Stimulated activated CD4-positive, alpha-beta T cell treated with anti-CD3 and anti-CD28 coated beads, Interleukin-12 subunit alpha, Interleukin-12 subunit beta, amount 100 ng/mL, for 24 hours (primary cell): ENCODE measurements around the gene PPP2CA.
"Not testable (repeated sequence)": the region's sequence is repeated elsewhere in the genome, so short reads cannot be mapped to it uniquely, and the experiment has no call there.

Experiments
- DNase-seq, 2 experiments: peaks; one replicate each; pipeline ENCODE4 v3.0.0-alpha.2; 2020; ENCODE audit warnings: low read depth in 2 of 2

Gene PPP2CA

DNA sequence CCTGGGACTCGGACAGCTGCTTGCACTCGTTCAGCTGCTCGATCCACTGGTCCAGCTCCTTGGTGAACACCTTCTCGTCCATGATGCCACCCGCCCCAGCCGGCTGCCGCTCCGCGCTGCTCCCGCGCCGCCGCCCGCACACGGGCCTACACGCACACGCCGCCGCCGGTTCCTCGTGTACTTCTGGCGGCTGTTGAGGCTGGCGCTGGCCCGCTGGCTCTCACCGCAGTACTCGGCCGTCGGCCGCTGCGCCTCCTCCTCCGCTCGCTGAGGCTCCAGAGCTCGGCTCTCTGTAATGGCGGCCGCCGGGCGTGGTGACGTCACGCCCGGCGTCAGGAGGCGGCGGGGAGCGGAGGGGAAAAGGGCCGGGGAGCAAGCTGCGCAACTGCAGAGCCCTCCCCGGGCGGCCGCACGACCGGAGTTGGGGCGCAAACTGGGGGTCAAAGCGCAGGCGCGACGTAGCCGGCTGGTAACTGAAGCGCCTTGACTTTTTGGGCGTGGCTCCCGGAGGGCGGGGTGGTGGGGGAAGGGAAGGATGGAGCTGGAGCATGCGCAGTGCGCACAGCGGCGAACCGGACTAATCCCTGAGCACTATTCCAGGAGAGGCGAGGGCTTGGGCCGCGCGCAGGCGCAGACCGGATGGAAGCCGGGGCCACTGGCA, at the start of gene PPP2CA:
PPP2CA (minus strand) TSS at position 294 of the 661 bp plus-strand sequence; CDS start at position 82, 212 bp downstream.
- DNase-seq, result peak; percentile 98 to 100

- DNase-seq, result no peak
These were observed 47.9 kb upstream of the PPP2CA start for GRCh38 chr5:134273642-134274395.

DNA sequence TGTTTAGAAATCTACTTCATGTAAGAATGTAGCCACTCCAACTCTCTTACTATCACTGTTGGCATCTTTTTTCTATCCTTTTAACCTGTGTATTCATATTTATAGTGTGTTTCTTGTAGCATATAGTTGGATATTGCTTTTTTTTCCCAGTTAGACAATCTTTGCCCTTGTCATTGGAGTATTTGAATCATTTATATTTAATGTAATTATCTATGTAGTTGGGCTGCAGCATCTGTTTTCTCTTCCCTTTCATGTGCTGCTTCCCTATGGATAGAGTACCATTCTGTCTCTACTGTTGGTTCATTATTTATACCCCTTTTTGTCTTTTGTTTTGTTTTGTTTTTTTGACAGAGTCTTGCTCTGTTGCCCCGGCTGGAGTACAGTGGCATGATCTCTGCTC, 45.2 kb upstream of the PPP2CA start:
- no peak for DNase-seq

DNA sequence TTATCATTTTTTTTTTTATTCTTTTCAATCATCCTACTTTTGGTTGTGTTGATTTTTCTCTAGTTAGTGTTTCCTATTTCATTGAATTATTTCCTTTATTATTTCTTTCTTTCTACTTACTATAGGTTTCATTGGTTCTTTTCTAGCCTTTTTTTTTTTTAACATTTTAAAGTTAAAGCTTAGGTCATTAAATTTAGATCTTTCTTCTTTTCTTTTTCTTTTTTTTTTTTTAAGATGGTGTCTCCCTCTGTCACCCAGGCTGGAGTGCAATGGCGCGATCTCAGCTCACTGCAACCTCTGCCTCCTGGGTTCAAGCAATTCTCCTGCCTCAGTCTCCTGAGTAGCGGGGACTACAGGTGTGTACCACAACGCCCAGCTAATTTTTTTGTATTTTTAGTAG, 43.0 kb upstream of the PPP2CA start:
- no peak for DNase-seq

- no peak for DNase-seq
These were observed 42.2 kb upstream of the PPP2CA start for GRCh38 chr5:134268019-134268601.

- DNase-seq, result no peak
These were observed 41.6 kb upstream of the PPP2CA start for GRCh38 chr5:134267366-134268018.

DNA sequence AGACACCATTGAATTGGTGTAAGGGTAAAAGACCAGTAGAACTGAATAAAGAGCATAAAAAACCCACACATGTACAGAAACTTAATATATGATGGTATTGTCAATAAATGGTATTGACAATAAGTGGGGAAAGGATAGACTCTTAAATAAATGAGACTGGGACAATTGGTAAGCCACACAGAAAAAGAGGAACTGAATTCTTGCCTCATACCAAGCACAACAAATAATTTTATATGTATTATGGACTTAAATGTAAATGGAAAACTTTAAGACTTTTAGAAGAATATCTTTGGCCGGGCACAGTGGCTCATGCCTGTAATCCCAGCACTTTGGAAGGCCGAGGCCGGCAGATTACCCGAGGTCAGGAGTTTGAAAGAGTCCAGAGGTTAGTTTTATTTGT, 37.9 kb upstream of the PPP2CA start:
- no peak for DNase-seq

DNA sequence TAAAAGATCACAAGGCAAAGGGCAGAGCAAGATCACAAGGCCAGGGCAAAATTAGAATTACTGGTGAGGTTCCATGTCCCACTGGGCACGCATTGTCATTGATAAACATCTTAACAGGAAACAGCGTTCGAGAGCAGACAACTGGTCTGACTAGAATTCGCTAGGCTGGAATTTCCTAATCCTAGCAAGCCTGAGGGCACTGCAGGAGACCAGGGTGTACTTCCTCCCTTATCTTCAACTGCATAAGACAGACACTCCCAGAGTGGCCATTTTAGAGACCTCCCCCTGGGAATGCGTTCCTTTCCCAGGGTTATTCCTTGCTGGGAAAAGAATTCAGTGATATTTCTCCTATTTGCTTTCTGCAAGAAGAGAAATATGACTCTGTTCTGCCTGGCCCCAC, 36.8 kb upstream of the PPP2CA start:
- DNase-seq, result not testable (repeated sequence)

DNA sequence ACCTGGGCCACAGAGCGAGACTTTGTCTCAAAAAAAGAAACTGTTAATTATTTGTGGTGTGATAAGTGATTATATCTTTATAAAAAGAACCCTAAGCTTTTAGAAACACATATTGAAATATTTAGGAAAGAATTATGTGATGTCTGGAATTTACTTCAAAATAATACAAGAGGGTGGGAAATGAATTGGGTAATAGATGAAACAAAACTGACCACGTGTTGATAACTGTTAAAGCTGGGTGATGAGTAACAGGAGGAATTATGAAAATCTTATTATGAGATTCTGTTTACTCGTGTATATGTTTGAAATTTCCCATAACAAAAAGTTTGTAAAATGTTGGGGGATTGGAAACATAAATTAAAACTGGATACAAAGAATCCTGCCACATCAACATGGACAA, 33.0 kb upstream of the PPP2CA start:
- no peak for DNase-seq

- DNase-seq, result no peak
These were observed 31.3 kb upstream of the PPP2CA start for GRCh38 chr5:134257176-134257575.

GRCh38 chr5:134255418-134256150, 29.7 kb upstream of the PPP2CA start:
- DNase-seq, result no peak

DNA sequence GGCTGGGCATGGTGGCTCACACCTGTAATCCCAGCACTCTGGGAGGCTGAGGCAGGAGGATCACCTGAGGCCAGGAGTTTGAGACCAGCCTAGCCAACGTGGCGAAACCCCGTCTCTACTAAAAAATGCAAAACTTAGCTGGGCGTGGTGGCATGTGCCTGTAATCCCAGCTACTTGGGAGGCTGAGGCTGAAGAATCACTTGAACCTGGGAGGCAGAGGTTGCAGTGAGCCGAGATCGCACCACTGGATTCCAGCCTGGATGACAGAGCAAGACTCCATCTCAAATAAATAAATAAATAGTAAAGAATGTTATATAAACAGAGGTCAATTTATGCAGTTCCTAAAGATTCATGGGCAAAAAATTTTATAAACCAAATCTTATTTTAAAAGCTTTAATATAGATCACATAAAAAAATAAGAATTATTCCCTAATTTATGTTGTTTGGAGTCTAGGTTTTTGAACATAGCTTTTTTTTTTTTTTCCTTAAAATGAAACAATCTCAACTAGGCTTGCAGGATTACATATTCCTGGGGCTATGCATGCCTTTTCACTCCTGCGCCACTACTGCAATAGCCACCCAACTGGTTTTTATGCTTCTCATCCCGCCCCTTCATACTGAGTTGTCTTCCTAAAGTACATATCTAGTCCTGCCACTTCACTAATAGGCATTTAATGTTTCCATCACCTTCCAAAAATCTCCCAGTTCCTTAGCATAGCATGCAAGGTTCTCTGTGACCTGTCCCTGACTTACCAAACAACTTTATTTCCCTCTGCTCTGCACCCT, 27.7 kb upstream of the PPP2CA start:
- not testable (repeated sequence) for DNase-seq

DNA sequence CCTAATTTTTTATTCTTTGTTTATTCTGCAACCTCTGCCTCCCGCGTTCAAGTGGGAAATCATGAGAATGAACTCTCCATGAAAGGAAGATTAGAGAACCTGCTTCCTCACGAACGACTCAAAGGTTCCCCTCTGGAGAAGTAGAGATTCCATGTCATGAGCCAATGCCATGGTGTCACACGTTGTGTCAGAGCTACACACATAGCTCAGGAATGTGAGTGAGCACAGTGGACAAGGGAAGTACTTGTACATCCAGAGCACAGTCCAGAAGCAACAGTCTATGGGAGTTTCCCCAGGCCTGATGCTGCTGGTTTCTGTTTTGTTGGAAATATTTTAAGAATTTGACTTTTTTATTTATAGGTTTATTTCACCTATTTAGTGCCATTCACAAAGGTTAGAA, 26.8 kb upstream of the PPP2CA start:
- no peak for DNase-seq

GRCh38 chr5:134250949-134251348, 25.1 kb upstream of the PPP2CA start:
- no peak for DNase-seq

GRCh38 chr5:134249469-134250379, 23.9 kb upstream of the PPP2CA start:
- no peak for DNase-seq

- no peak for DNase-seq
These were observed 22.4 kb upstream of the PPP2CA start for GRCh38 chr5:134248256-134248655.

- DNase-seq, result no peak
These were observed 21.8 kb upstream of the PPP2CA start for GRCh38 chr5:134247428-134248224.

DNA sequence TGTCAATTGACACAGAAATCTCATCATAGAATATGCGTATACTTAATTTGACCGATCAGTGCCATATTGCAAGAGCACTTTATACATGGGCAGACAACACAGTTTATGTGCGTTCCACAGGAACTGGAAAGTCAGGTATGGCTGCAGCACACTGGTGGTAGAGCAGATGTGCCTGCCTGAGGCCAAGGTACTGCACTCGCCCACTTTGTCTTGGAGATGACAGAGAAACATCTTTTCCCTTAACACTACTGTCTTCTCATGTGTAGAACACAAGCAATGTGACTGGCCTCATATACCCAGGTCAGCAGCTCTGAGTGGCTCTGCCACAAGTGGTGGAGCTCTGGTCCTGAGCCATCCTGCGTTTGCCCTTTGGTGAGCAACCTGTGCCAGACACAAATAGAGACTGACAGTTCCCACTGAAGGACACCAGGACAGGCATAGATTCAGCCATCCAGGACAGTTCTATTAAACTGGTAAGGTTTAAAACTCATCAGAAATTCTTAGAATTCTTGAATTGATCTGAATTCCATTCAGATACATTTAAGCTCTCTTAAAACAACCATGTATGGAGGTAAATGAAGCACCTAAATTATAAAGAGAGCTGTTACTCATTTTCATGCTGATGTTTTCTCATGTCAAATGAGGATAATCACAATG, 21.0 kb upstream of the PPP2CA start:
- DNase-seq, result no peak

DNA sequence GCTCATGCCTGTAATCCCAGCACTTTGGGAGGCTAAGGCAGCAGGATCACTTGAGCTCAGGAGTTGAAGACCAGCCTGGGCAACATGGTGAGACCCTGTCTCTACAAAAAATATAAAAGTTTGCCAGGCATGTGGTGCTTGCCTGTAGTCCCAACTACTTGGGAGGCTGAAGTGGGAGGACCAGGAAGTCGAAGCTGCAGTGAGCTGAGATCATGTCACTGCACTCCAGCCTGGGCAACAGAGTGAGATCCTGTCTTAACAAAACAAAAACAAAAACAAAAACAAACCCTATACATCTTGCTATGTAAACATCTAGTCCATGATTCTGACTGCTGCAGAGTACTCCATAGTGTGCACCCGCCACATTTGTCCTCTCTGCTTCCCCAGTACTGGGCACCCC, 19.8 kb upstream of the PPP2CA start:
- DNase-seq, result no peak
